Muscle of leg (tissue), 11 donors: ENCODE results near the gene RESF1. TPM values are rescaled to one million over a fixed set of nuclear protein-coding genes. Genes with fewer than 3 reads are reported as not detected.

Experiments
- DNase-seq: peaks from one replicate; pipeline ENCODE4 v3.0.0; 2013
- H3K27ac ChIP-seq: one replicate; pipeline ENCODE4 v1.5.1; 2013; ENCODE audit warnings: mild to moderate bottlenecking, low read length, control low read depth
- H3K27me3 ChIP-seq: one replicate; pipeline ENCODE4 v1.6.1; 2013; ENCODE audit warnings: low read length; ENCODE audit not compliant: control insufficient read depth, insufficient read depth
- H3K36me3 ChIP-seq: one replicate; pipeline ENCODE4 v1.6.1; 2013; ENCODE audit warnings: low read length; ENCODE audit not compliant: control insufficient read depth, insufficient read depth
- H3K4me1 ChIP-seq: one replicate; pipeline ENCODE4 v1.6.1; 2013; ENCODE audit warnings: low read length; ENCODE audit not compliant: control insufficient read depth, insufficient read depth
- H3K4me3 ChIP-seq: one replicate; pipeline ENCODE4 v1.5.1; 2013; ENCODE audit warnings: low read length, control low read depth
- H3K9me3 ChIP-seq: replicated peaks from 2 replicates; pipeline ENCODE4 v1.6.1; 2013; ENCODE audit warnings: low read depth, low read length; ENCODE audit not compliant: control insufficient read depth
- WGBS: methylation state at CpG from one replicate; pipeline ENCODE4 v1.1.5; 2013; ENCODE audit warnings: missing lambda C conversion rate; ENCODE audit not compliant: insufficient coverage; 5-methylcytosine and 5-hydroxymethylcytosine counted together
- polyA plus RNA-seq, 8 donors: library from polyadenylated mRNA; unstranded; fragments of 120-200 nt; gene quantifications; one replicate each; pipeline versions ENCODE4 v1.2.1 to v1.2.3, GENCODE V29; 2013; ENCODE audit warnings: inconsistent platforms in 1 of 8, low replicate concordance in 1 of 8; ENCODE audit not compliant: insufficient read length in 8 of 8, insufficient read depth in 1 of 8
- total RNA-seq: library from RNA; stranded (reverse); fragments of 120-200 nt; gene quantifications from one replicate; pipeline ENCODE4 v1.2.4, GENCODE V29; 2013

Gene RESF1
- total and polyA plus RNA-seq, 9 donors = 21.2 to 28.5 (median 23.6) TPM

DNA sequence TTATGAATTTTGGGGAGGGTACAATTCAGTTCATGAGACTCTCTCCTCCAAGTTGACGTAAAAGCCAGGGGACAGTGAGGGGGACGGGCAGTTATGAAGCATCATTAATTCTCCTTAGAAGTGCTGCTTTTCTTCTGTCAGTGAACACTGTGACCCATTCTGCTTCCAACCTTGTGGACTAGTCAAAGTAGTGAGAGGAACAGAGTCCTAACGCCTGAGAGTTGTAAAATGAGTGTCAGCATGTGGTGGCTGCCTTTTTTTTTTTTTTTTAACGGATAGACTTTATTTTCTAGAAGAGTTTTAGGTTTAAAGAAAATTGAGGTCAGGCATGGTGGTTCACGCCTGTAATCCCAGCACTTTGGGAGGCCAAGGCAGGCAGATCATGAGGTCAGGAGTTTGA is 15.5 kb downstream of the RESF1 start:
- no peak for DNase-seq
- H3K27ac ChIP-seq = no peak overlapping the region
- no peaks in the 10 kb centered on the region for H3K27me3 ChIP-seq
- H3K4me1 ChIP-seq = no peaks in the 10 kb centered on the region
- WGBS = 100% methylated on average over 2 of the region's 5 CpGs
- H3K9me3 ChIP-seq = peaks cover 44% of the 10 kb centered on the region
- H3K36me3 ChIP-seq = peaks cover 46% of the 10 kb centered on the region
- H3K4me3 ChIP-seq = no peak overlapping the region

DNA sequence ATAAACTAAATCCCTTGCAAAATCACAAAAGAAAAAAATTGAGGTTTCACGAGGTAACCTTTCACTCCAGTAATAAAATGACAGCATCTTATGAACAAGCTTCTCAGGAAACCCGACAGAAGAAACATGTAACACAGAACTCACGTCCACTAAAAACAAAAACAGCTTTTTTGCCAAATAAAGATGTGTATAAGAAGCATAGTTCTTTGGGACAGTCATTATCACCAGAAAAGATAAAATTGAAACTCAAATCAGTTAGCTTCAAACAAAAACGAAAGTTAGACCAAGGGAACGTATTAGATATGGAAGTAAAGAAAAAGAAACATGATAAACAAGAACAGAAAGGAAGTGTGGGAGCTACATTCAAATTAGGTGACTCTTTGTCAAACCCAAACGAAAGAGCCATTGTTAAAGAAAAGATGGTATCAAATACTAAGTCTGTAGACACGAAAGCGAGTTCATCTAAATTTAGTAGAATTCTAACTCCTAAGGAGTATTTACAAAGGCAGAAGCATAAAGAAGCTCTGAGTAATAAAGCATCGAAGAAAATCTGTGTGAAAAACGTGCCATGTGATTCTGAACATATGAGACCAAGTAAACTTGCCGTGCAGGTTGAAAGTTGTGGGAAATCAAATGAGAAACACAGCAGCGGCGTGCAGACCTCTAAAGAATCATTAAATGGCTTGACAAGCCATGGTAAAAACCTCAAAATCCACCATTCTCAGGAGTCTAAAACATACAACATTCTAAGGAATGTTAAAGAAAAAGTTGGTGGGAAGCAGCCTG is 25.8 kb downstream of the RESF1 start:
- no peaks in the 10 kb centered on the region for H3K4me1 ChIP-seq
- no peak overlapping the region for H3K27ac ChIP-seq
- H3K36me3 ChIP-seq = peaks cover 30% of the 10 kb centered on the region
- WGBS = 100% methylated on average over 4 of the region's 13 CpGs
- H3K9me3 ChIP-seq = peaks cover 34% of the 10 kb centered on the region
- no peak overlapping the region for H3K4me3 ChIP-seq
- DNase-seq = no peak
- H3K27me3 ChIP-seq = no peaks in the 10 kb centered on the region

DNA sequence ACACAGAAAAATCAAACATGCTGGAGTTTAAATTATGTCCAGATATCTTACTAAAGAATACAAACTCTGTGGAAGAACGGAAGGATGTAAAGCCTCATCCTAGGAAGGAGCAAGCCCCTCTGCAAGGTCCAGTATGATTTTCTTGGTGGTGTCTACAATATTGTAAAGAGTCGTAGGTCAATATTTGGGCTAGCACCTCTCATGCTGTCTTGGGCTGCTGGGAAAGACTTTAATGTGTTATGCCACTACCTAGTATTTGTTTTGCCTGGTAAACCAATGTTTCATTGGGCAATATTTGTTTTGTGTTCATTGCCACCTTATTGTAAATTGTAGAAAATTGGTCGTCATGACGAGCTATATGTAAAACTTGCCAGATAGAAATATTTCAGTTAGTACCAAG is 26.6 kb downstream of the RESF1 start:
- no peaks in the 10 kb centered on the region for H3K4me1 ChIP-seq
- peaks cover 32% of the 10 kb centered on the region for H3K36me3 ChIP-seq
- WGBS = 100% methylated on average over 1 of the region's 4 CpGs

DNA sequence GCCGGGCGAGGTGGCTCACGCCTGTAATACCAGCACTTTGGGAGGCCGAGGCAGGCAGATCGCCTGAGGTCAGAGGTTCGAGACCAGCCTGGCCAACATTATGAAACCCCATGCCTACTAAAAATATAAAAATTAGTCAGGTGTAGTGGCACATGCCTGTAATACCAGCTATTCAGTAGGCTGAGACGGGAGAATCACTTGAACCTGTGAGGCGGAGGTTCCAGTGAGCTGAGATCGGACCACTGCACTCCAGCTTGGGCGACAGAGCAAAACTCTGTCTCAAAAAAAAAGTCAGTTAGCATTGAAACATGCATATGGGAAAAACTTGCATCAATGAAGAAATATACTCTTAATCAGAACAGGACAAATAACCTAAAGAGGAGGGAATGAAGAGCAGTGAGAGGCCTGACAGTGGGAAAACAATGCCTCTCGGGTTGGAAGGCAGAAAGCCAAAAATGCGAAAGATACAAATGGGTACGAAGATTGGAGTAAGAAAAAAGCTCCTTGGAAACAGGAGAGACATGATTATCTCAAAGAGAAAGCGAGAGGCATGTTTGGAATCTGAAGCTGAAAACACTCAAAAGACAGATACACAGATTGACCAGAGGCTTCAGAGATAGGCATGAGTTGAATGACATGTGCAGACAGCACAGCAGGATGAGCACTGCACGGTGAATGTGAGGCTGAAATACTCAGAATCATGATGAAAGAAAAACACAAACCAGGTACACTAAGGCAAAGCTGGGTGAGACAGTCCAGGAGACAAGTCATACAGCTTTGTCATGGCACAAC is 30.6 kb downstream of the RESF1 start:
- peaks cover 19% of the 10 kb centered on the region for H3K36me3 ChIP-seq
- H3K9me3 ChIP-seq = no peaks in the 10 kb centered on the region
- no peaks in the 10 kb centered on the region for H3K4me1 ChIP-seq
- WGBS = 90% methylated on average over 8 of the region's 15 CpGs
- H3K27me3 ChIP-seq = no peaks in the 10 kb centered on the region
- no peak overlapping the region for H3K4me3 ChIP-seq
- no peak for DNase-seq
- no peak overlapping the region for H3K27ac ChIP-seq

More for the DNA sequence above, 26.6 kb downstream of the RESF1 start:
- H3K4me3 ChIP-seq = no peak overlapping the region
- DNase-seq = no peak
- no peaks in the 10 kb centered on the region for H3K27me3 ChIP-seq
- no peak overlapping the region for H3K27ac ChIP-seq
- peaks cover 31% of the 10 kb centered on the region for H3K9me3 ChIP-seq

DNA sequence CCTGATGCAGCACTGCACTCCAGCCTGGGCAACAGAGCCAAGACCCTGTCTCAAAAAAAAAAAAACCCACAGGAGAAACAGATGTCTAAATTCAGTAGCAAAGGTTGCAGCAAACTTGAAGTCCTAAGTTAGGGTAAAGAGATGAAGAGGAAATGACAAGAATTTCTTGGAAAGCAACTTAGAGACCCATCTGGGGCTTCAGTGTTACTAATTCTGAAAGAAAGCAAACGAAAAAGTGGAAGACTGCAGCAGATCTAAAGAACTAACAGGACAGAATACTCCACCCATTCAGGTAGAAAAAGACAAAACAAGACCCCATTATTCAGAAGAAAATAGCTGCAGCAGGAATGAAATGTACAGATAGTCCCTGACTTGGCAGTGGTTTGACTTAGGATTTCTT is 31.9 kb downstream of the RESF1 start:
- no CpG with 5 or more reads among the region's 1 CpG for WGBS
- peaks cover 25% of the 10 kb centered on the region for H3K36me3 ChIP-seq
- no peak overlapping the region for H3K27ac ChIP-seq

DNA sequence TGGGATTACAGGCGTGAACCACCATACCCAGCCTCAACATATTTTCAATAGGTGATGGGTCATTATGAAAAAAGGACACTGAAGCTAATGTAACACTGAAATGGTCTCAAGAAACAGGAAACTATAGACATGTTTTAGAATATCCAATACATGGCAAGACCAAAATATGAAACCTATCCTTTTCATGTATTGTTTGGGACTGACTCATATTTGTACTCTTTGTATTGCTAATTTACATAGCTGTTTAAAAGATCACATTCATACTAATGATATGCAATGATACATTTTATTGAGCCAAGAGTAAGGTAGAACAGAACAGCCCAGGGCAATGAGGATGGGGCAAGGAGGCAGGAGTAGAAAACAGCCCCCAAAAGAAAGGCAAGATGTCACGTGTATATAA is 32.6 kb downstream of the RESF1 start:
- no peak overlapping the region for H3K4me3 ChIP-seq
- no peaks in the 10 kb centered on the region for H3K4me1 ChIP-seq
- WGBS = no CpG with 5 or more reads among the region's 2 CpGs
- no peak for DNase-seq
- H3K27ac ChIP-seq = no peak overlapping the region
- no peaks in the 10 kb centered on the region for H3K27me3 ChIP-seq
- peaks cover 30% of the 10 kb centered on the region for H3K36me3 ChIP-seq
- no peaks in the 10 kb centered on the region for H3K9me3 ChIP-seq

More for the DNA sequence above, 31.9 kb downstream of the RESF1 start:
- H3K27me3 ChIP-seq = no peaks in the 10 kb centered on the region
- H3K4me3 ChIP-seq = no peak overlapping the region
- no peaks in the 10 kb centered on the region for H3K9me3 ChIP-seq
- DNase-seq = no peak
- H3K4me1 ChIP-seq = no peaks in the 10 kb centered on the region

DNA sequence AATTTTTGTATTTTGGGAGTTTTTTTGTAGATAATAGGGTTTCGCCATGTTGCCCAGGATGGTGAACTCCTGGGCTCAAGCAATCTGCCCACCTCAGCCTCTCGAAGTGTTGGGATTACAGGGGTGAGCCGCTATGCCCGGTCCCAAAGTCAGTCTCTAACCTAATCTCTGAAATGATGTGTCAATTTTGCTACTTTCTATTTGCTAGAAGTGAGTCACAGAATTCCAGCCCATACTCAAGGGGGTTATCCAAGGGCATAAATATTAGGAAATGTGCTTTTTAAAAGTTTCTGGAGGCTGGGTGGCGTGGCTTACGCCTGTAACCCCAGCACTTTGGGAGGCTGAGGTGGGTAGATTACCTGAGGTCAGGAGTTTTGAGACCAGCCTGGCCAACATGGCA is 40.5 kb downstream of the RESF1 start:
- DNase-seq = no peak
- no peak overlapping the region for H3K4me3 ChIP-seq
- H3K4me1 ChIP-seq = no peaks in the 10 kb centered on the region
- no peak overlapping the region for H3K27ac ChIP-seq
- WGBS = 100% methylated on average over 2 of the region's 6 CpGs
- no peaks in the 10 kb centered on the region for H3K27me3 ChIP-seq
- H3K9me3 ChIP-seq = no peaks in the 10 kb centered on the region
- peaks cover 35% of the 10 kb centered on the region for H3K36me3 ChIP-seq

DNA sequence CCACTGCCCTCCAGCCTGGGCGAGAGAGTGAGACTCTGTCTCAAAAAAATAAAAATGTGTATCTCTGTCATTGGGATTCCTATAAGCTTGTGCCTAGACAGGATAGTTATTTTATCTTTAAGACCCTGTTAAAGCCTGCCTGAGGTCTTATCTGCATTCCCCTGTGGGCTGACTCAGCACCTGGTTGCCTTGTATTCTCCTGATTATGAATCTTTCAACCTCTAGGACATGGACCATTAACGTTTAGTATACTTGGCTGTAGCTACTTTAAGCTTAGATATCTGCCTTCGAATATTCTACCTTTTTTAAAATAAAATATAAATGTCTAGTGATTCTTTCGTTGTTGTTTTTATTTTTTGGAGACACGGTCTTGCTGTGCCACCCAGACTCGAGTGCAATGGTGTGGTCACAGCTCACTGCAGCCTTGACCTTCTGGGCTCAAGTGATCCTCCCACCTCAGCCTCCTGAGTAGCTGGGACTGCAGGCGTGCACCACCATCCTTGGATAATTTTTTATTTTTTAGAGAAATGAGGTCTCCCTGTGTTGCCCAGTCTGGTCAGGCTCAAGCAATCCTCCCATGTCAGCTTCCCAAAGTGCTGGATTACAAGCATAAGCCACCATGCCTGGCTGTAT is 41.3 kb downstream of the RESF1 start:
- Histone ChIP-seq H3K4me3 (no peak overlapping the region), H3K36me3 (peaks cover 30% of the 10 kb centered on the region), H3K4me1 (no peaks in the 10 kb centered on the region), H3K9me3 (no peaks in the 10 kb centered on the region), H3K27ac (no peak overlapping the region), H3K27me3 (no peaks in the 10 kb centered on the region)
- no peak for DNase-seq
- 93% methylated on average over 2 of the region's 7 CpGs for WGBS

DNA sequence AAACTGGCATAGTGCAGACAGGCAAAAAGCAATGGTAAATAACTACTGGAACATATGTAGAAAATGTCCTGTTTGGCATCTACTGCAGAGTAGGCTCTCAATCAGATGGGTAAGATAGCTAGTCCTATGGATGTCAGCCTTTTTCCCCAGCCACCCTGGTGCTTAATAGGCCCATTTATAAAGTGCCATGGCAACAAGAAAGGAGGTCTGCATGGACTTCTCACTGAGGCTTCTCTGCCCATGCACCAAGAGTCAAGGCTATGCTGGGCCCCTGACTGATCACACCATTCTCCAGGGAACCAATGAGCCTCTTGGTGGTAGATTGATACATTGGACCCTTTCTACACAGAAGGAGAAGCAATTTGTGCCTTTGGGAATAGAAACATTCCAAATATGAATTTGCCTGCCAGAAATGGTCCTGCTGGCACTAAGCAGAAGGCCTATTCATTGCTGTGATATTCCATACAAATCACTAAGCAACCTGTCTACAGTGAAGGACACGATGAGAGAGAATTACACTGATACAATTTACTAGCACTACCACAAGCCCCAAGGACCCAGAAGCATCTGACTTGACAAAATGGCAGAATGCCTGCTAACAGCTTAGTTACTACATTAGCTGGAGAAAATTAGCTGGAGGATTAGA is 43.8 kb downstream of the RESF1 start:
- Histone ChIP-seq H3K27me3 (no peaks in the 10 kb centered on the region), H3K4me3 (no peak overlapping the region), H3K4me1 (no peaks in the 10 kb centered on the region), H3K27ac (no peak overlapping the region), H3K9me3 (no peaks in the 10 kb centered on the region), H3K36me3 (peaks cover 13% of the 10 kb centered on the region)
- no CpG with 5 or more reads among the region's 1 CpG for WGBS
- DNase-seq = peak; percentile 5

DNA sequence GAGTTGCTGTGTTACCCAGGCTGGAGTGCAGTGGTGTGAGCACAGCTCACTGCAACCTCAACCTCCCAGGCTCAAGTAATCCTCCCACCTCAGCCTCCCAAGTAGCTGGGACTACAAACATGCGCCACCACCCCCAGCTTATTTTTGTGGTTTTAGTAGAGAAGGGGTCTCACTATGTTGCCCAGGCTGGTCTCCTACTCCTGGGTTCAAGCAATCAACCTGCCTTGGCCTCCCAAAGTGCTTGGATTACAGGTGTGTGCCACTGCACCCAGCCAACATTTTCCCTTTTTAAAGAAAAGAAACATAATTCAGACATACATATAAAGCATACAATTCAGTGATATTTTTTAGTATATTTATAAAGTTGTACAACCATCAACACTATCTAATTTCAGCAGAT is 44.4 kb downstream of the RESF1 start:
- H3K9me3 ChIP-seq = no peaks in the 10 kb centered on the region
- WGBS = no CpG with 5 or more reads among the region's 1 CpG
- no peak overlapping the region for H3K4me3 ChIP-seq
- no peaks in the 10 kb centered on the region for H3K27me3 ChIP-seq
- no peaks in the 10 kb centered on the region for H3K4me1 ChIP-seq
- H3K27ac ChIP-seq = no peak overlapping the region
- no peak for DNase-seq
- H3K36me3 ChIP-seq = peaks cover 7% of the 10 kb centered on the region
